ENCODE results near the gene ACKR1.
A peak's percentile ranks its signal among the peaks of the same experiment; 100 is the strongest.

Gene ACKR1, protein sequence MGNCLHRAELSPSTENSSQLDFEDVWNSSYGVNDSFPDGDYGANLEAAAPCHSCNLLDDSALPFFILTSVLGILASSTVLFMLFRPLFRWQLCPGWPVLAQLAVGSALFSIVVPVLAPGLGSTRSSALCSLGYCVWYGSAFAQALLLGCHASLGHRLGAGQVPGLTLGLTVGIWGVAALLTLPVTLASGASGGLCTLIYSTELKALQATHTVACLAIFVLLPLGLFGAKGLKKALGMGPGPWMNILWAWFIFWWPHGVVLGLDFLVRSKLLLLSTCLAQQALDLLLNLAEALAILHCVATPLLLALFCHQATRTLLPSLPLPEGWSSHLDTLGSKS

DNA sequence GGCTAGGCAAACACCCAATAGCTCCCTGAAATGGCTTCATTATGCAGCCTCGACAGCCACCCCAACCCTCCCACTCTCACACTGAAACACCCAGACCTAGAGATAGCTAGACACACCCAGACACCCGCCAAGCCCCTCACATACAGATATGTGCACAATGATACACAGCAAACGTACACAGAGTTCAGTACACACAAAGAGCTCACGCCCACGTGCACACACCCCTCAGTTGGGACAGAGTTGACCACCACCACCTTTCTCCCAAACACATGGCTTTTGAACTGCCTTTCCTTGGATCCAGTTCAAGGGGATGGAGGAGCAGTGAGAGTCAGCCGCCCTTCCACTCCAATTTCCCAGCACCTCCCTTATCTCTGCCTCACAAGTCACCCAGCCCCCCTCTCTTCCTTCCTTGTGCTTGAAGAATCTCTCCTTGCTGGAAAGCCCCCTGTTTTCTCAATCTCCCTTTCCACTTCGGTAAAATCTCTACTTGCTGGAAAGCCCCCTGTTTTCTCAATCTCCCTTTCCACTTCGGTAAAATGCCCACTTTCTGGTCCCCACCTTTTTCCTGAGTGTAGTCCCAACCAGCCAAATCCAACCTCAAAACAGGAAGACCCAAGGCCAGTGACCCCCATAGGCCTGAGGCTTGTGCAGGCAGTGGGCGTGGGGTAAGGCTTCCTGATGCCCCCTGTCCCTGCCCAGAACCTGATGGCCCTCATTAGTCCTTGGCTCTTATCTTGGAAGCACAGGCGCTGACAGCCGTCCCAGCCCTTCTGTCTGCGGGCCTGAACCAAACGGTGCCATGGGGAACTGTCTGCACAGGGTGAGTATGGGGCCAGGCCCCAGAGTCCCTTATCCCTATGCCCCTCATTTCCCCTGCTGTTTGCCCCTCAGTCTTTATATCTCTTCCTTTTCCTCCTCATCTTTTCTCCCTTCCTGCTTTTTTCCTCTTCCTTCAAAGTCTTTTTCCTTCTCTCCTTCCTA, at the start of gene ACKR1:
Gene ACKR1 (plus strand): TSS at position 715 of the 981 bp plus-strand sequence. CDS start 85 bp downstream, at position 800.
- DNase-seq = no peak

DNA sequence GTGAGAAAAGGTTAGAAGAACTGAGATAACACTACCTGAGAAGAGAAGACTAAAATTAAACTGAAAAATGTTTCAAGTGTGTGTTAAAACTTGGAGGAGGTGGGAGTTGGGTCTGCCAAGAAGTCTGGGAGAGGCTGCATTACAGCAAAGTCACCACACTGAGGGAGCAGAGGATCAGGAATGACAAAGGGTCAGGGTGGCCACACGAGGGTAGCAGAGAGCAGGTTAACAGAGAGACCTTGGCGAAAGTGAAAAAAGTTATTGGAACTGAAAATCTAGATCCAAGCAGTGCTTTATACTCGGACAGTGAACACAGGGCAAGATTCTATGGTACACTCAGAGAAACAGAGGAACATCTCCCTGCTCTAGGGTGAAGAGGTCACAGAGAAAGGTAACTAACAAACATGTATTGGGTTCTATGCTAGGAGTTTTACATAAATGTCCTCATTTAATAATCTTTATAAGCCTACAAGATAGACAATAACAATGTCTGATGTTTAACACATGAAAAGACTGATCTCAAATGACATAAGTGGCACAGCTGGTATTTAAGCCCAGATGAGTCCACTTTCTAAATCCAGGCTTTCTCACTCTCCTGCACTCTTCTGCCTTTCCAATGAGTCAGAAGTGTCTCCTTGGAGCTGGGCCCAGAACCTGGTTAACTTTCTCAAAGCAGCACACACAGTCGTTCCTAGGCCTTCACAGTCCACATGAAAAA, 43.5 kb upstream of the ACKR1 start:
- peak; percentile 65 for DNase-seq

DNA sequence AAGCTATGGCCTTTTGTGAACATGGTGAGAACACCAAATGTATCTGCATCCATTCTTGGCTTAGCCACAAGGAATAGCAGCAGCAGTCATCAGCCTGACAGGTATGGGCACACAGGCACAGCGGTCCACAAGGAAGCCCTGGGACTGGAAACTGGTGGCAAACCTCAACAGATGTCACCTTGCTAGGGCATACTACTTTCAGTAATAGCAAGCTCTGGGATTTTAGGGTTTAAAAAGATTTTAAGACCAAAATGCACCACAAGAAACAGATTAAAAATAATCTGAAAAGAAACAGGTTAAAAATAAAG, 43.0 kb upstream of the ACKR1 start:
- no peak for DNase-seq

DNA sequence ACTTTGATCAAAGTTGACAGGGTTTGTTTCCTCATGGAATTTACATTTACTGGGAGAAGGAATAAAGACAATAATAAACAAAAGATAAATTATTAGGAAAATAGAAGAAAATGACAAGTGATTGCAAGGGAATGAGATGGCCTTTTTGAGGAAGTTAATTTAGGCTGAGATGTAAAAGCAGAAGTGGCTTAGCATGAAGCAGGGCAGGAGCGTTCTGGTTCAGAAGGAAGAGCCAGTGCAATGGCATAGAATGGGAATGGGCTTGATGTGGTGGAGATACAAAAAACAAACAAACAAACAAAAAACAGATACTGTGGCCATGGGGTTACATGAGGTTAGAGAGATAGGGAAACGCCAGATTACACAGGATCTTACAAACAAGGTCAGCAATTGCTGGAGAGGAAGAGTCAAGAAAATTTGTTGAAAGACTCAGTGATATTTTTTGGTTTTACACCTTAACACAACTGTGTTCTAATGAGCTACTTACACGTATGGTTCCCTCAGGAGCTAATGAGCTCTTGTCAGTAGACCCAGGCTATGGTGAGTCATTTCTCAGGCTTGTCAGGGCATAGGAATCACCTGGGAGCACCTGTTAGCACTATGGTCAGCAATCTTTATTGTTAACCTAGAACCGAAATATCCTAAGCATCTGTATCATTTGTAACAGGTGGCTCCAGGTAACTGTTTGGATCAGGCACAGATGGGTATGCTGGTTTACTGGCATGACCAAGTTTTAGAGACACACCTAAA, 42.0 kb upstream of the ACKR1 start:
- DNase-seq = no peak

DNA sequence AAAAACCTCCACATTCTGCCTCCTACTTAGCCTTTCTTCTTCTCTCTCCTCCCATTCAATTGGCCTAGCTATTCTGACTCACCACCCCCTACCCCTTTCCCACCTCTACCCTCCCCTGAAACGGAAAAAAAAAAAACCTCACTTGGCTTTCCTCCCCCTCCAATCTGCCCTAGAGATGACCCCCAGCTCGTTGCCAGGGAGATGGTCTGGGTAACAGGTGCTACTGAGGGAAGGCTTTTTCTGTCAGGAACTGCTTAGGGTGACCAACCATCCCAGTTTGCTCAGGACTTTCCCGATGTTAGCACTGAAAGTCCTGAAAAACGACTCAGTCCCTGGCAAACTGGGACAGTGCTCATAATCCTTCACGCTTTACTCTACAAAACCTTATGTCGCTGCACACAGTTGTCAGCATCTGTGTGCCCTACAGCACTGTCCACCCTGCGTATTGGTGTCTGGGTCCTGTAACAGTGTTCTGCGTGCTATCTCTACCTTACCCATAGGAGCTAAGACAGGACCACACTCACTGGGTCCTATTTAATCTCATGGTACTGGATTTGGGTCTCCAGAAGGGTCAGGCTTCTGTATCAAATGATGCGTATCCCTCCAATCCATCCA, 41.0 kb upstream of the ACKR1 start:
- DNase-seq = no peak

DNA sequence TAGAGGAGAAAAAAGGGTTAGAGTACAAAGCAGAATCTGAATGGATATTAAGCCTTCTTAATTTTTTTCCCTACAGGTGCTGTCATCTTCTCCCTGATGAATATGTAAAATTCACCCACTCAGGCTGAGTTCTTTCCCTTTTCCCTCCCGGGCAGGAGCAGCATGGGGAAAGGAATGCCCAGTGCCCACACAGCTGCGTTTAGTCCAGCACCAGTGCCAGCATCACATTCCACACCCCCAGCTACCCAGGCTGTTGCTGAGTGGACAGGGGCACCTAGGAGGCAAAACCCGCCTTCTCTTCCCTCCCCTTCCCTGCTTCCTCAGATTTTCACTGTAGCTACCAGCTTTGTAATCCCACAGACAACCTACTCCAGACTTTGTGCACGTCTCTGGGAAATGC, 36.6 kb upstream of the ACKR1 start:
- DNase-seq = no peak

DNA sequence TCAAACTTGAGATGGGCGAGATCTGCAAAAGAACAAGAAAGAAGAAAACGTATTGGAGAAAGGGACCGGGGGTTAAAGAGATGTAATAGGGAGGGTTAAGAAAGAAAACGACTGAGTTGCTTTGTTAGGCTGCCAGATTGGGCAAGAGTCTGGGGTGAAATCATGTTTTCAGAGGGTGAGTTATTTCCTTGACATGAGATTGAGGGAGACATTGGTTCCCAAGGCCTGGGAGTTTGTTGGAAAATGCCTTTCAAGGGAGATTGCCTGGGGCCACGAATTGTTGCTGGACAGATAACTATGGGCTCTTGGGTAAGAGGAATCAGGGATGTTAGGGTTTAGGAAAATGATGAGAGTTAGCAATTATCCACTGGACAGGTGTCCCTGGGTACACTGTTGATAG, 34.0 kb upstream of the ACKR1 start:
- DNase-seq = no peak

DNA sequence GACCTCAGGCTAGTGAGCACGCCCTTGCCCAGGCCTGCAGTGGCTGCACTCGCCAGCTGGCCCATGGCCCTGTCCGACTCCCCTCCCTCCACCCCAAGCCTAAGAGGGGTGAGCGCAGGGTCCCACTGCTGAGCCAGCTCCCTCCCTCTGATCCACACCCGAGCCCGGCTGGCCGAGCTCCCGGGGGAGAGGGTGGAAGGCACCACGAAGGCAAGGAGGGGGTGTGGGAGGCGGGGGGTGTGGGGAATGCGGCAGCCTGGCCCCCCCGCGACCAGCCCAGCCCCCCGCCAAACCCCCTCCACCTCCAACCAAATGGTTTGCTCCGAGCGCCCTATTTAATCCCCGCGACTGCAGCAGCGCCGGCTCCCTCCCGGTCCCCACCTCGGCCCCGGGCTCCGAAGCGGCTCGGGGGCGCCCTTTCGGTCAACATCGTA, 33.4 kb upstream of the ACKR1 start, which contains the start of gene CADM3:
Gene CADM3 (plus strand): TSS at position 362 of the 434 bp plus-strand sequence. CDS start 151 bp downstream, outside the sequence.
- DNase-seq = no peak

DNA sequence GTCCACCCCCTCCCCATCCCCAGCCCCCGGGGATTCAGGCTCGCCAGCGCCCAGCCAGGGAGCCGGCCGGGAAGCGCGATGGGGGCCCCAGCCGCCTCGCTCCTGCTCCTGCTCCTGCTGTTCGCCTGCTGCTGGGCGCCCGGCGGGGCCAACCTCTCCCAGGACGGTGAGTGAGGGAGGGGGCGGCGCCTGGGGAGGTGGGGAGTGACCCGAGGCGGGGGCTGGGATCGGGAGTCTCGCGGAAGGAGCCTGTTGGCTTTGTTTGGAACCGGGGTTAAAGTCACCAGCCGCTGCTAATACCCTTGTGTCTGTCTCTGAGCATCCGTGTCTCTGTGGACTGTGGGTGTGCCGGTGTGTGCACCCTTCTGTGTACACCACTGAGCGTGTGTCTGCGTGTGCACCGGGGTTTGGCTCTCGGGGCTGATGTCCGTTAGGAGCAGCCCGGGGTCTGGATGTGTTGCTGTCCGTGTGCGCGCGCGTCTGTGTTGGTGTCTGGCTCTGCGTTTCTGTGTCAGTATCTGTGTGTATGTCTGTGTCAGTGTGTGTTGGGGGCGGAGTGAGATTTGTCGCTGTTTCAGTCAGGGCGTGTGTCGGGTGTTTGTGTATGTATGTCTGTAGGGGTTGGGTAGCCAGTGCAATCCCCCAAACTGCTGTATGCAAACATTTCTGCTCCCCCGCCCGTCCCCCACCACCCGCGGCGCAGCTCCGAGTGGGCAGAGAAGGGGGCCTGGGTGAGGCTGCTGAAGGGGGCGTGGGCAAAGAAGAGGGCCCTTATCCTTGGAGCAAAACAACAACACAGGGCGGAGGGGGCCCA, 32.8 kb upstream of the ACKR1 start:
- no peak for DNase-seq

DNA sequence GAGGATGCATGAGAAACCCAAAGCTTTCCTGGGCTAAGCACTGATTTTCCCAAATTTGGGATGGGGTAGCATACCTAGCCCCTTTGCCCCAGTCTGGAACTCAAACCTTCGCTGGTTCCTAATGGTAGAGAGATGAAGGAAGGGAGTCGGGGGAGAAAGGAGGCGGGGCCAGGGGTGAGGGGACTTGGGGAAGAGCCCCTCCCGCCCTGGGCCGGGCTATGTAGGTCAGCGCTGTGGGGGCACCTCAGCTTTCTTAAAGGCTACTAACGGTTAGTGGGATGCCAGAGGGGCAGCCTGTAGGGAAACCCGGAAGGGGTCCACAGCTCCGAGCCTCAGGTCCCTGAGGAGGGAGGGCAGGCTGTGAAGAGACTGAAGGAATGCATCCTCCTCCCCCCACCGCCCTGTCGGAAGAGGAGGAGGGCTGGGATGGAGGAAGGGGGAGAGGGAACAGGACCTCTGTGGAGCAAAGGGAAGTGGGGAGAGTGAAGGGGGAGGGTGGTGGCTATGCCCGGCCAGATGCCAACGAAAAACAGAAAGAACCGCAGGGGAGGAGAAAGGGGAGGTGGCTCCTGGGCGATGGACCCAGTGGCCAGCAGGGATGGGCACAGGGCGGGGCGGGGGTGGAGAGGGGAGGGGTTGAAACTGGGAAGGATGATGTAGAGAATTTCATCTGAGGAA, 31.9 kb upstream of the ACKR1 start:
- no peak for DNase-seq

DNA sequence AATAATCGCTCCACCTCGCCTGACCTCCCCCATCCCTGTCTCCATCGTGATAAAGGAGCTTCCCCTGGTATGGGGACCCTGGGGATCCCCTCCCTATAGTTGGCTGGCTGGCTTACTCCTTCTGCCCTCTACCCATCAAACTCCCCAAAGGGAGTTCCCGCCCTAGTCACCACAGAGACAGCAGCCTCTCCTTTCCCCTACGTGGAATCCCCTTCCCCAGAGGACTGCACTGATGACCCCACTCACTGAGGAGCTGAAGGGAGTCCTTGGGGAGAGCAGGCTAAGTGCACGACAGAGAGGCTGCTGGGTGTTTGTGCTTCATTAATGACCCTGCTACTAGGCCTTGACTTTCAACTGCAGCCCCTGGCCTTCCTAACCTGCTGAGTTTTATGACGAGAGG, 31.4 kb upstream of the ACKR1 start:
- no peak for DNase-seq

DNA sequence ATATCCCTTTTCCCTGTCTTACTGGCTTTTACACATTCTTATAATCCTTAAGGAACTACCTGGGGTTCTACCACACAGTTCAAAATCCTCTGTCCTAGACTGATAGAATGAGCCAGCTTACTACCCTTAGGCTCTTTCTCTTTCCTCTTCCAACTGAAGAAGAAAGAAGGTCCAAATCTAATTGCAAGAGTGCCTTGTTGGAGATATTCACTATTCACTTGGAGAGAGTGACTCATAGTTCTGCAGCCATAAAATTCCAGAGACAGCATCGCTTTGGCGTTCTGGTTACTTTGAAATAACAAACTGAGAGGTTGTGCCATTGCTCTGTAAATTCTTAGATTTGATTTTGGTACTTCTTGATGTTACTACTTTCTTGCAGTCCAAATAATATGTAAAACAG, 29.1 kb upstream of the ACKR1 start:
- no peak for DNase-seq

DNA sequence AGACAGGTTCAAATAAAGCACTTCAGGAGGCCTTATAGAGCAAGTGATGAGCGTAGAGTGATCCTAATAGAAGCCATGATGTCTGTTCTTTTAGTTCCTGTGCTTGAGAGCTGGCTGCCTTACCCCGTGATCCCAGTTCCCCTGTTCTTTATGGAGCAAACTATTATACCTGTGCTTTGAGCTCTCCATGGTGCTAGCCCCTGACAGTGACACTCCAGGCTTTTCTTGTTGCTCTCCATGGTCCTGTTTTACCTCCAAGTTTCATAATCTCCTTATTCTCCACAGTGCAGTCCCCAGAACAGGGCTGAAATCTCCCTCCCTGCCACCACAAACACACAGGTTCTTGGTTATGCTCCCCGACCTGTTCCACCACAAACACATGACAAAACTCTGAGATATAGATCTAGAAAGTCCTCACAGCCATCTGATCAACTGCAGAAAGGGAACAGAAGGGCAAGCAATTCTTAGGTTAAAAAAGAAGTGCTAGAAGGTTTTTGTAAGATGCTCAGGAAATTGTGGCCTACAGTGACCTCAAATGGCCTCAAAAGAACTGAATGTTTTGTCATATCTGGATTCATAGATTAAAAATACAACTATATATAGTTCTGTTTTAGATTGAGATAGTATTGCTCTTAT, 27.3 kb upstream of the ACKR1 start:
- peak; percentile 19 for DNase-seq

DNA sequence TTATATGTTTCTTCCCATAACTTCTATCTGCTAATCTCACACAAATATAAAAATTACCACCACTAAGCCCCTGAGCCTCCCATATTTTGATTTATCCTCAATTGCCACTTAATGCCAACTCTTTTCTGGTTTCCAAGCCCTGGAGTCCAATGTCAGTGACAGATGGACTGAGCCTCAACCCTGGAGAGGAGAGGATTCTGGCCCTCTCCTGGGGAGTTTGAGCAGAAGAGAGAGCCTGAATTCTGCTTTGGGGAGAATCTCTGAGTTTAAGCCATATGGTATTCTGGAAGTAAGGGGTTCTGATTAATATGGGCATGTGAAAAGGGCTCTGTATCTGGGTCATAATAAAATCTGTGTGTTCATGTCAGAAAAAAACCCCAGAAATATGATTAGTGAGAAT, 24.8 kb upstream of the ACKR1 start:
- no peak for DNase-seq

DNA sequence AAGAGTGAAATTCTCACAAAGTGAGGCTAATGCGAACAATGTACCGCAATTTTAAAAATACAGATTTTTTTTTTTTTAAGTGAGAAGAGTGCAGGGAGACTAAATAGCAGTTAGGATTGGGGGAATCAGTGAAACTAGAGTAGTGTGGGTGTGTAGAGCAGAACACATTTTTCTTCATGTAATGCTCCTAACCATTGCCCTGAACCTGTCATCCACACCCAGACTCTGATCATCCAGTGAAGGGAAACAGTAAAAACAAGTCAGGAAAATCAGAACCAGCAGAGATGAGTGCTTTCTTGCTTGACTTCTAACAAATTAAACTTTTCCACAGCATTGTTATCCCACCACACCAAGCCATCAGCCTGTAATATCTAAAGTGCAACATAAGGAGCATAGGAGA, 24.2 kb upstream of the ACKR1 start:
- no peak for DNase-seq

DNA sequence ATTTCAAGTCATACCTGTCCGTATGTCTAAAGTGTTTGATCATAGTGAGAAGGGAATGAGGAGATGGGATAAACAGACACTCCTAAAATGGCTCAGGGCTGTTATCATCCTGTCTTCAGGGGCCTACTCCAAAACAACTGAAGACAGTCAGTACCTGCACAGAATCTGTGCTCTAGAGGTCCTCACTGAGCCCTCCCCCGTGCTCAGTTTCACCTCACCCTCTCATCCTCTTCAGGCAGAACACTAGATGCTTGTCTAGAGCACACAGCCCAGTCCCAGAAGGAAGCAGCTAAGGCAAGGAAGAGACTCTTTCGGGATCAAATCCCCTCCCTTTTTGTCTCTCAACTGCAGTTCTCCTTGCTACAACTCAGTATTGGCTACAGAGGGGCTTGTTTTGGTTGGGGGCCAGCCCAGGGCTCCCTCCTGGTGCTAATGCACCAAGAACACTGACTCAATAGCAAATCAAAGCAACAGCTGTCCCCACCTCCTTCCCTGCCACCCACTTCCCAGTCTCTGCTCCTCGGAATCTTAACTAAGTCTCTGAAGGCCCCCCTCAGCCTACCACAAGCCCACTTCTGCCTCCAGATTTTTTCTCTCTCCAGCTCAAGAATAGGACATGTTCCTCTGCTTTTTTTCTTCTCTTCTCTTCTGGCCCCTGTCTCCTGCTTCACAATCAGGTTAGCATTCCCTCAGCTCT, 23.2 kb upstream of the ACKR1 start:
- no peak for DNase-seq

DNA sequence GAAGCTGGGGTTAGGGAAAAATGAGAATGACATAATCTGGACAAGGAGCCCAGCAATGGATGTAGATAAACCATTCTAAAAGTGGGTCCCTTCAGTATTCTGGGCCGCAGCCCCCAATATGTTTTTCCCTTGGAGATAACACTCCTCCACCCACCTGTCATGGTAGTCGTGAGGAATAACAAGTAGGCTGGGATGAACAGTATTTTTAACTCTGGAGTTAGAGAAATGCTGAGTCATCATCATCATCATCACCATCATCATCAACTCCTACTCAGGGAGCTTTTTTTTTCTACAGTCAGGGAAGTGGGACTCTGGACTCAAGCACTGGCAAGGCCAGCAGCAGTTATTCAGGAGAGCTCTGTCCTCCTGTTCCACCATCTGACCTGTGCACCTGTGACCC, 20.5 kb upstream of the ACKR1 start:
- no peak for DNase-seq

DNA sequence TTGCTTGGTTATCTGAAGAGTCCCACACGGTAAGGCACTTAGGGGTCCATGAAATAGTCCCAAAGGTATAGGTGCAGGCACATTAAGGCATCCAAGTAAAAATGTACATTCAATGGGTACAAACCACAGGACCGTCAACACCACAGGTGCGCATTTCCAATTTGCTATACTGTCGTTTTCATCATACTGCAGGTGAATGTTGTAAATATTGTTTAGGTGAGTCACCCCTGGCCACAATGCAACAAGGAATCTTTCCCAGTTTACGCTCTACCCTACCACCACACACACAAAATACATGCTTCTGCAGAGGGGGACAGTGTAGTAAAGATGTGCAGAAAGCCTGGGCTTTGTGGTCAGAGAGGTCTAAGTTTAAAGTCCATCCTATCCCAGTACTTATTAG, 19.6 kb upstream of the ACKR1 start:
- no peak for DNase-seq

DNA sequence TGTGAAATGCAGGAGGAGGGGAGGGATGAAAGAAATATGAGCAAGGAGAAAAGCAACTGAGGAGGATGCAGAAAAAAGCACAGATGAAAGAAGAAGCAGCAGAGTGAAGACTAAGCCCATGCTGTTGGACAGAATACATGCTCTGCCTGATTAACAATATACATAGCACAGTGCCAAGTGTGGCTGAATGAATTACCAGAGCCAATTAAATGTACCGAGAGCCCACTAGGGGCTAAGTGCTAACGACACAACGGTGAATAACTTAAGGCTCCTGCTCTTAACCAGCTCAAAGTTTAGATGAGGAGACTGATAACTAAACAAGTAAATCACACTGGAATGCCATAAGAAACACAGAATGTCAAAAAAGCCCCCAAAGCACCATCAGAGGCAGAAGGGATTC, 17.6 kb upstream of the ACKR1 start:
- DNase-seq = no peak
